K562 (cell line): ENCODE results near the gene SLC13A1.

Source experiments
- CHD2 ChIP-seq: IDR thresholded peaks from 2 replicates; pipeline ENCODE4 v1.6.1; 2011; ENCODE audit warnings: low read depth, low read length
- FOXP1 ChIP-seq: sonication (generic); formaldehyde crosslinking; IDR thresholded peaks from 2 replicates; pipeline ENCODE4 v1.8.0; 2022; ENCODE audit warnings: mild to moderate bottlenecking, missing genetic modification reagents
- HDAC2 ChIP-seq: fragments of 450-650 bp; IDR thresholded peaks from 2 replicates; pipeline ENCODE4 v1.6.1; 2016; ENCODE audit warnings: mild to moderate bottlenecking
- NBN ChIP-seq: fragments of 450-650 bp; IDR thresholded peaks from 2 replicates; pipeline ENCODE4 v1.6.1; 2016; ENCODE audit warnings: low read depth, mild to moderate bottlenecking
- TCF7 ChIP-seq: sonication (generic); IDR thresholded peaks from 2 replicates; pipeline ENCODE4 v1.6.1; 2016; ENCODE audit warnings: antibody characterized with exemption, borderline replicate concordance
- ZC3H11A ChIP-seq: IDR thresholded peaks from 2 replicates; pipeline ENCODE4 v1.6.1; 2012; ENCODE audit warnings: low read depth, low read length, improper control_type of control experiment
- ZNF232 ChIP-seq: sonication (generic); formaldehyde crosslinking; IDR thresholded peaks from 2 replicates; pipeline ENCODE4 v1.8.0; 2022; ENCODE audit warnings: mild to moderate bottlenecking, missing genetic modification reagents
- ZNF274 ChIP-seq: IDR thresholded peaks from 2 replicates; pipeline ENCODE4 v1.6.1; 2011; ENCODE audit warnings: low read depth, mild to moderate bottlenecking, low read length, moderate library complexity, borderline replicate concordance
- TF ChIP-seq, protein P1 (sequence below): sonication (generic); formaldehyde crosslinking; IDR thresholded peaks from 2 replicates; pipeline ENCODE4 v1.8.1; 2023; ENCODE audit warnings: mild to moderate bottlenecking, missing genetic modification reagents
- TF ChIP-seq, protein P2 (sequence below): fragments of 250-450 bp; sonication (Bioruptor Pico); IDR thresholded peaks from 2 replicates; pipeline ENCODE4 v1.8.0; 2022; ENCODE audit warnings: inconsistent platforms, mild to moderate bottlenecking, moderate library complexity, borderline replicate concordance
- TF ChIP-seq, protein P3 (sequence below): IDR thresholded peaks from 3 replicates; pipeline ENCODE4 v1.6.1; 2011; ENCODE audit warnings: borderline replicate concordance, mild to moderate bottlenecking, moderate library complexity; ENCODE audit not compliant: insufficient read length; ENCODE audit errors: extremely low read depth
- TF ChIP-seq, protein P4 (sequence below), 3 experiments: IDR thresholded peaks in 2 of 3; conservative IDR thresholded peaks in 1 of 3; 2 replicates each; pipeline ENCODE4 v1.5.1; 2011 to 2012; ENCODE audit warnings: low read length in 3 of 3, mild to moderate bottlenecking in 3 of 3, control low read depth in 2 of 3, improper control_type of control experiment in 1 of 3, inconsistent platforms in 1 of 3, low read depth in 1 of 3, mixed read lengths in 1 of 3, moderate library complexity in 1 of 3; ENCODE audit not compliant: insufficient read depth in 2 of 3
- TF ChIP-seq, protein P5 (sequence below): fragments of 450-650 bp; IDR thresholded peaks from 2 replicates; pipeline ENCODE4 v1.6.1; 2016

DNA sequence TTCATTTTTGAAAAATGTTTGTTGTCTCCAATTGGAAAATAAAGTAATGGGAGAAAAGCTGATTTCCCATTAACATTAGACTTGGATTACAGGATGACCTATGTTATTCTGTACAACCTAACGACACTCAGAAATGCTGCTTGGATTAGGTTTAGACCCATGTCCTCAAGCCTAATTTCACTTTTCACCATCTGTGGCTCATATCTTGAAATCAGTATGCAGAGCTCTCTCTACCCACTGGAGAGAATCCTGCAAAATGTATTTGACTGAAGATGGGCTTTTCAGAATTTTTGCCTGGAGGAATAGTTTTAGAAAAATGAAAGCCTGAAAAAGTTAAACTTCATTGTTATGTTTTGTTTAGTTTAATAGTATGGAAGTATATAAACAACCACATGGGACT, 63.8 kb downstream of the SLC13A1 start:
- TF ChIP-seq NBN (no peak), FOXP1 (CRISPR knock-in tag) (no peak), HDAC2 (no peak), ZNF274 (no peak), CHD2 (no peak), ZNF232 (no peak), ZC3H11A (no peak), TCF7 (no peak)
- TF ChIP-seq, protein P1, sequence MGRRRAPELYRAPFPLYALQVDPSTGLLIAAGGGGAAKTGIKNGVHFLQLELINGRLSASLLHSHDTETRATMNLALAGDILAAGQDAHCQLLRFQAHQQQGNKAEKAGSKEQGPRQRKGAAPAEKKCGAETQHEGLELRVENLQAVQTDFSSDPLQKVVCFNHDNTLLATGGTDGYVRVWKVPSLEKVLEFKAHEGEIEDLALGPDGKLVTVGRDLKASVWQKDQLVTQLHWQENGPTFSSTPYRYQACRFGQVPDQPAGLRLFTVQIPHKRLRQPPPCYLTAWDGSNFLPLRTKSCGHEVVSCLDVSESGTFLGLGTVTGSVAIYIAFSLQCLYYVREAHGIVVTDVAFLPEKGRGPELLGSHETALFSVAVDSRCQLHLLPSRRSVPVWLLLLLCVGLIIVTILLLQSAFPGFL (CRISPR knock-in tag) = no peak
- TF ChIP-seq, protein P2, sequence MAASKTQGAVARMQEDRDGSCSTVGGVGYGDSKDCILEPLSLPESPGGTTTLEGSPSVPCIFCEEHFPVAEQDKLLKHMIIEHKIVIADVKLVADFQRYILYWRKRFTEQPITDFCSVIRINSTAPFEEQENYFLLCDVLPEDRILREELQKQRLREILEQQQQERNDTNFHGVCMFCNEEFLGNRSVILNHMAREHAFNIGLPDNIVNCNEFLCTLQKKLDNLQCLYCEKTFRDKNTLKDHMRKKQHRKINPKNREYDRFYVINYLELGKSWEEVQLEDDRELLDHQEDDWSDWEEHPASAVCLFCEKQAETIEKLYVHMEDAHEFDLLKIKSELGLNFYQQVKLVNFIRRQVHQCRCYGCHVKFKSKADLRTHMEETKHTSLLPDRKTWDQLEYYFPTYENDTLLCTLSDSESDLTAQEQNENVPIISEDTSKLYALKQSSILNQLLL (CRISPR knock-in tag) = no peak
- TF ChIP-seq, protein P3, sequence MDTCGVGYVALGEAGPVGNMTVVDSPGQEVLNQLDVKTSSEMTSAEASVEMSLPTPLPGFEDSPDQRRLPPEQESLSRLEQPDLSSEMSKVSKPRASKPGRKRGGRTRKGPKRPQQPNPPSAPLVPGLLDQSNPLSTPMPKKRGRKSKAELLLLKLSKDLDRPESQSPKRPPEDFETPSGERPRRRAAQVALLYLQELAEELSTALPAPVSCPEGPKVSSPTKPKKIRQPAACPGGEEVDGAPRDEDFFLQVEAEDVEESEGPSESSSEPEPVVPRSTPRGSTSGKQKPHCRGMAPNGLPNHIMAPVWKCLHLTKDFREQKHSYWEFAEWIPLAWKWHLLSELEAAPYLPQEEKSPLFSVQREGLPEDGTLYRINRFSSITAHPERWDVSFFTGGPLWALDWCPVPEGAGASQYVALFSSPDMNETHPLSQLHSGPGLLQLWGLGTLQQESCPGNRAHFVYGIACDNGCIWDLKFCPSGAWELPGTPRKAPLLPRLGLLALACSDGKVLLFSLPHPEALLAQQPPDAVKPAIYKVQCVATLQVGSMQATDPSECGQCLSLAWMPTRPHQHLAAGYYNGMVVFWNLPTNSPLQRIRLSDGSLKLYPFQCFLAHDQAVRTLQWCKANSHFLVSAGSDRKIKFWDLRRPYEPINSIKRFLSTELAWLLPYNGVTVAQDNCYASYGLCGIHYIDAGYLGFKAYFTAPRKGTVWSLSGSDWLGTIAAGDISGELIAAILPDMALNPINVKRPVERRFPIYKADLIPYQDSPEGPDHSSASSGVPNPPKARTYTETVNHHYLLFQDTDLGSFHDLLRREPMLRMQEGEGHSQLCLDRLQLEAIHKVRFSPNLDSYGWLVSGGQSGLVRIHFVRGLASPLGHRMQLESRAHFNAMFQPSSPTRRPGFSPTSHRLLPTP = no peak
- TF ChIP-seq, protein P4, sequence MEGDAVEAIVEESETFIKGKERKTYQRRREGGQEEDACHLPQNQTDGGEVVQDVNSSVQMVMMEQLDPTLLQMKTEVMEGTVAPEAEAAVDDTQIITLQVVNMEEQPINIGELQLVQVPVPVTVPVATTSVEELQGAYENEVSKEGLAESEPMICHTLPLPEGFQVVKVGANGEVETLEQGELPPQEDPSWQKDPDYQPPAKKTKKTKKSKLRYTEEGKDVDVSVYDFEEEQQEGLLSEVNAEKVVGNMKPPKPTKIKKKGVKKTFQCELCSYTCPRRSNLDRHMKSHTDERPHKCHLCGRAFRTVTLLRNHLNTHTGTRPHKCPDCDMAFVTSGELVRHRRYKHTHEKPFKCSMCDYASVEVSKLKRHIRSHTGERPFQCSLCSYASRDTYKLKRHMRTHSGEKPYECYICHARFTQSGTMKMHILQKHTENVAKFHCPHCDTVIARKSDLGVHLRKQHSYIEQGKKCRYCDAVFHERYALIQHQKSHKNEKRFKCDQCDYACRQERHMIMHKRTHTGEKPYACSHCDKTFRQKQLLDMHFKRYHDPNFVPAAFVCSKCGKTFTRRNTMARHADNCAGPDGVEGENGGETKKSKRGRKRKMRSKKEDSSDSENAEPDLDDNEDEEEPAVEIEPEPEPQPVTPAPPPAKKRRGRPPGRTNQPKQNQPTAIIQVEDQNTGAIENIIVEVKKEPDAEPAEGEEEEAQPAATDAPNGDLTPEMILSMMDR (IDR thresholded peaks at IDR 0.05 in 2 of 3, conservative IDR thresholded peaks at IDR 0.05 in 1 of 3; ENCODE audit: insufficient read depth in 2 of 3, low read depth in 1 of 3, low read length in 3 of 3) = no peak
- TF ChIP-seq, protein P5, sequence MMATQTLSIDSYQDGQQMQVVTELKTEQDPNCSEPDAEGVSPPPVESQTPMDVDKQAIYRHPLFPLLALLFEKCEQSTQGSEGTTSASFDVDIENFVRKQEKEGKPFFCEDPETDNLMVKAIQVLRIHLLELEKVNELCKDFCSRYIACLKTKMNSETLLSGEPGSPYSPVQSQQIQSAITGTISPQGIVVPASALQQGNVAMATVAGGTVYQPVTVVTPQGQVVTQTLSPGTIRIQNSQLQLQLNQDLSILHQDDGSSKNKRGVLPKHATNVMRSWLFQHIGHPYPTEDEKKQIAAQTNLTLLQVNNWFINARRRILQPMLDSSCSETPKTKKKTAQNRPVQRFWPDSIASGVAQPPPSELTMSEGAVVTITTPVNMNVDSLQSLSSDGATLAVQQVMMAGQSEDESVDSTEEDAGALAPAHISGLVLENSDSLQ = no peak
